Activated naive CD8-positive, alpha-beta T cell treated with anti-CD3 and anti-CD28 coated beads for 36 hours (primary cell): Measurements from ENCODE around the gene NTRK3. TPM values are rescaled to one million over a fixed set of nuclear protein-coding genes. Genes with fewer than 3 reads are reported as not detected.

Experiments used
- DNase-seq: peaks from one replicate; pipeline ENCODE4 v3.0.0; 2021
- H3K27ac Mint-ChIP-seq: one replicate; pipeline ENCODE4 v1.8.0; 2022; ENCODE audit warnings: mild to moderate bottlenecking, moderate library complexity, mixed read lengths
- H3K27me3 Mint-ChIP-seq: one replicate; pipeline ENCODE4 v1.8.0; 2022; ENCODE audit warnings: mild to moderate bottlenecking, mixed read lengths
- H3K36me3 Mint-ChIP-seq: one replicate; pipeline ENCODE4 v1.8.0; 2021; ENCODE audit warnings: mild to moderate bottlenecking, mixed read lengths
- H3K4me1 Mint-ChIP-seq: one replicate; pipeline ENCODE4 v1.8.0; 2021; ENCODE audit warnings: mixed read lengths
- H3K4me3 Mint-ChIP-seq: one replicate; pipeline ENCODE4 v1.8.0; 2022; ENCODE audit warnings: mild to moderate bottlenecking, moderate library complexity, mixed read lengths
- H3K9me3 Mint-ChIP-seq: one replicate; pipeline ENCODE4 v1.8.0; 2022; ENCODE audit warnings: mixed read lengths
- total RNA-seq, 2 experiments: library from RNA; stranded (reverse); gene quantifications; one replicate each; pipeline ENCODE4 v1.2.3, GENCODE V29; 2021

Gene NTRK3
- total RNA-seq, 2 experiments from 2014 or later: not detected

- DNase-seq: no peak
- Mint-ChIP-seq H3K4me1 (no peaks in the 10 kb centered on the region), H3K27me3 (peaks cover 4% of the 10 kb centered on the region), H3K4me3 (no peak overlapping the region), H3K9me3 (no peaks in the 10 kb centered on the region), H3K36me3 (no peaks in the 10 kb centered on the region), H3K27ac (no peak overlapping the region)
These were observed 31.1 kb downstream of the NTRK3 start for GRCh38 chr15:88225461-88225860.

- no peaks in the 10 kb centered on the region for H3K4me1 Mint-ChIP-seq
- H3K4me3 Mint-ChIP-seq: no peak overlapping the region
- no peaks in the 10 kb centered on the region for H3K9me3 Mint-ChIP-seq
- DNase-seq: no peak
- peaks cover 4% of the 10 kb centered on the region for H3K27me3 Mint-ChIP-seq
- H3K36me3 Mint-ChIP-seq: no peaks in the 10 kb centered on the region
- no peak overlapping the region for H3K27ac Mint-ChIP-seq
These were observed 33.5 kb downstream of the NTRK3 start for GRCh38 chr15:88223084-88223483.

GRCh38 chr15:88221836-88222235 is 34.7 kb downstream of the NTRK3 start:
- Mint-ChIP-seq H3K36me3 (no peaks in the 10 kb centered on the region), H3K27ac (no peak overlapping the region), H3K4me1 (no peaks in the 10 kb centered on the region), H3K9me3 (no peaks in the 10 kb centered on the region), H3K27me3 (no peaks in the 10 kb centered on the region), H3K4me3 (no peak overlapping the region)
- DNase-seq: no peak

GRCh38 chr15:88220443-88221335 is 35.9 kb downstream of the NTRK3 start:
- no peaks in the 10 kb centered on the region for H3K27me3 Mint-ChIP-seq
- no peaks in the 10 kb centered on the region for H3K36me3 Mint-ChIP-seq
- no peaks in the 10 kb centered on the region for H3K9me3 Mint-ChIP-seq
- DNase-seq: no peak
- no peak overlapping the region for H3K4me3 Mint-ChIP-seq
- H3K27ac Mint-ChIP-seq: no peak overlapping the region
- H3K4me1 Mint-ChIP-seq: no peaks in the 10 kb centered on the region

GRCh38 chr15:88219623-88220022 is 36.9 kb downstream of the NTRK3 start:
- Mint-ChIP-seq H3K27me3 (no peaks in the 10 kb centered on the region), H3K36me3 (no peaks in the 10 kb centered on the region), H3K4me3 (no peak overlapping the region), H3K9me3 (no peaks in the 10 kb centered on the region), H3K27ac (no peak overlapping the region), H3K4me1 (no peaks in the 10 kb centered on the region)
- DNase-seq: no peak

- H3K4me1 Mint-ChIP-seq: no peaks in the 10 kb centered on the region
- H3K27ac Mint-ChIP-seq: no peak overlapping the region
- no peaks in the 10 kb centered on the region for H3K9me3 Mint-ChIP-seq
- no peak for DNase-seq
- H3K4me3 Mint-ChIP-seq: no peak overlapping the region
- no peaks in the 10 kb centered on the region for H3K27me3 Mint-ChIP-seq
- H3K36me3 Mint-ChIP-seq: no peaks in the 10 kb centered on the region
These were observed 37.9 kb downstream of the NTRK3 start for GRCh38 chr15:88218557-88219221.

GRCh38 chr15:88215066-88215648 is 41.4 kb downstream of the NTRK3 start:
- Mint-ChIP-seq H3K4me1 (no peaks in the 10 kb centered on the region), H3K27me3 (peaks cover under 1% of the 10 kb centered on the region), H3K9me3 (no peaks in the 10 kb centered on the region), H3K36me3 (no peaks in the 10 kb centered on the region), H3K4me3 (no peak overlapping the region), H3K27ac (no peak overlapping the region)
- no peak for DNase-seq

- no peak overlapping the region for H3K27ac Mint-ChIP-seq
These were observed 47.4 kb downstream of the NTRK3 start for GRCh38 chr15:88209111-88209510.

GRCh38 chr15:88208396-88208795 is 48.1 kb downstream of the NTRK3 start:
- no peaks in the 10 kb centered on the region for H3K36me3 Mint-ChIP-seq
- H3K27ac Mint-ChIP-seq: no peak overlapping the region
- H3K4me3 Mint-ChIP-seq: no peak overlapping the region
- H3K4me1 Mint-ChIP-seq: no peaks in the 10 kb centered on the region
- H3K27me3 Mint-ChIP-seq: peaks cover 21% of the 10 kb centered on the region
- no peaks in the 10 kb centered on the region for H3K9me3 Mint-ChIP-seq
- no peak for DNase-seq

More at GRCh38 chr15:88209111-88209510, 47.4 kb downstream of the NTRK3 start:
- Mint-ChIP-seq H3K36me3 (no peaks in the 10 kb centered on the region), H3K4me3 (no peak overlapping the region), H3K9me3 (no peaks in the 10 kb centered on the region), H3K4me1 (no peaks in the 10 kb centered on the region), H3K27me3 (peaks cover 19% of the 10 kb centered on the region)
- no peak for DNase-seq

- Mint-ChIP-seq H3K9me3 (no peaks in the 10 kb centered on the region), H3K4me3 (no peak overlapping the region), H3K4me1 (no peaks in the 10 kb centered on the region), H3K36me3 (no peaks in the 10 kb centered on the region), H3K27ac (no peak overlapping the region), H3K27me3 (peaks cover 21% of the 10 kb centered on the region)
- no peak for DNase-seq
These were observed 49.0 kb downstream of the NTRK3 start for GRCh38 chr15:88207565-88207964.

GRCh38 chr15:88204584-88204983 is 52.0 kb downstream of the NTRK3 start:
- Mint-ChIP-seq H3K4me3 (no peak overlapping the region), H3K27ac (no peak overlapping the region), H3K36me3 (no peaks in the 10 kb centered on the region), H3K27me3 (peaks cover 16% of the 10 kb centered on the region), H3K9me3 (no peaks in the 10 kb centered on the region), H3K4me1 (no peaks in the 10 kb centered on the region)
- DNase-seq: no peak

- H3K36me3 Mint-ChIP-seq: no peaks in the 10 kb centered on the region
- H3K27ac Mint-ChIP-seq: no peak overlapping the region
- no peak for DNase-seq
- peaks cover 4% of the 10 kb centered on the region for H3K27me3 Mint-ChIP-seq
- no peaks in the 10 kb centered on the region for H3K4me1 Mint-ChIP-seq
- H3K4me3 Mint-ChIP-seq: no peak overlapping the region
- no peaks in the 10 kb centered on the region for H3K9me3 Mint-ChIP-seq
These were observed 54.3 kb downstream of the NTRK3 start for GRCh38 chr15:88202231-88202630.

- Mint-ChIP-seq H3K4me3 (no peak overlapping the region), H3K27me3 (peaks cover 4% of the 10 kb centered on the region), H3K27ac (no peak overlapping the region), H3K36me3 (no peaks in the 10 kb centered on the region), H3K9me3 (no peaks in the 10 kb centered on the region), H3K4me1 (no peaks in the 10 kb centered on the region)
- no peak for DNase-seq
These were observed 55.3 kb downstream of the NTRK3 start for GRCh38 chr15:88201207-88201606.

GRCh38 chr15:88196961-88197360 is 59.6 kb downstream of the NTRK3 start:
- H3K9me3 Mint-ChIP-seq: no peaks in the 10 kb centered on the region
- no peak for DNase-seq
- H3K27me3 Mint-ChIP-seq: peaks cover 10% of the 10 kb centered on the region
- no peak overlapping the region for H3K27ac Mint-ChIP-seq
- H3K36me3 Mint-ChIP-seq: no peaks in the 10 kb centered on the region
- no peak overlapping the region for H3K4me3 Mint-ChIP-seq
- no peaks in the 10 kb centered on the region for H3K4me1 Mint-ChIP-seq

- Mint-ChIP-seq H3K9me3 (no peaks in the 10 kb centered on the region), H3K4me3 (no peak overlapping the region), H3K36me3 (no peaks in the 10 kb centered on the region), H3K27me3 (peaks cover 10% of the 10 kb centered on the region), H3K27ac (no peak overlapping the region), H3K4me1 (no peaks in the 10 kb centered on the region)
- no peak for DNase-seq
These were observed 62.4 kb downstream of the NTRK3 start for GRCh38 chr15:88194162-88194561.
